Measurements from ENCODE around the gene DNAJC28.

DNAJC28 gene

DNA sequence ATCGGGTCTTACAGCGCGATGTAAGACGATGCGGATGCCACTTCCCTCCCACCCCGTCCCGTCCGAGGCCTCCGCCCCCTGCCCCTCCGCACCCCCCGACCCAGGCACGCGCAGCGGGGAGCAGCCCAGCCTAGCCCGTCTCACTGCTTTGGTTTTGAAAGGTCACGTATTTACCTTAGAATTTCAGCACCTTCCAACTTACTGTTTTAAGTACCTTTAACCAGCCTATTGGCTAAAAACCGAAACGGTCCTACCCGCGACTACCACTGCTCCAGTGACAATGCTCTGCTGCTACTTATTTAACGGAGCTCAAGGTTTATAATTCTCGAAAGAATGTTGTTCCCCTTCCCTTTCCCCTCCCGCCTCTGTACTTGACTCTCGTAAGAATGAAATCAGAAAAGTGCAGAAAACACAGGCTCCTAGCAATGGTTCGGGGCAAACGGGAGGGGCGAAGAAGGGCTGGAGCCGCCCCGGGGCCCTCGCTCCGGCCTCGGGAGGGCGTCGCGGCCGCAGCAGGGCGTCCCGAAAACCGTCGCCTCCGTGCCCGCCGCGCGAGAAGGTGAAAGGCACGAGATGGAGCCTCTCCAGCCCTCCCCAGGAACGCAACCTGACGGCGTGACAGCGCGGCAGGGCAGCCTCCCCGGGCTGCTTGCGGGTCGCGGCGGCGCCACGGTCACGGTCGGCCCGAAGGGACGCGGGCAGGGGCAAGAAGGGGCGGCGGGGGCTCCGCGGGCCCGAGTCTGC, 12.4 kb downstream of the DNAJC28 start (continued):
- peak; percentile 27; the same call in 1 of the 2 replicates for TF ChIP-seq KLF1 (tag by site-specific recombination; IDR thresholded peaks at IDR 0.05)
- no peak for TF ChIP-seq ZNF530 (tag by site-specific recombination; IDR thresholded peaks at IDR 0.05; ENCODE audit: low read depth)
- TF ChIP-seq ZNF335 (tag by site-specific recombination; conservative IDR thresholded peaks at IDR 0.05) = peak; percentile 92
- no peak for TF ChIP-seq ZNF433 (tag by site-specific recombination; IDR thresholded peaks at IDR 0.05; ENCODE audit: low read depth)
- TF ChIP-seq ZXDB (tag by site-specific recombination; IDR thresholded peaks at IDR 0.05) = peak; percentile 46; the same call in 1 of the 2 replicates
- TF ChIP-seq ZNF133 (tag by site-specific recombination; IDR thresholded peaks at IDR 0.05) = no peak
- no peak for TF ChIP-seq ZNF654 (tag by site-specific recombination; IDR thresholded peaks at IDR 0.05; ENCODE audit: low read depth)
- TF ChIP-seq ZNF837 (tag by site-specific recombination; IDR thresholded peaks at IDR 0.05) = no peak
- peak; percentile 31 for TF ChIP-seq ZEB2 (tag by site-specific recombination; IDR thresholded peaks at IDR 0.05)
- peak; percentile 86 for TF ChIP-seq ZNF423 (tag by site-specific recombination; IDR thresholded peaks at IDR 0.05)
- no peak for TF ChIP-seq ZNF175 (tag by site-specific recombination; IDR thresholded peaks at IDR 0.05)
- TF ChIP-seq ZNF350 (tag by site-specific recombination; IDR thresholded peaks at IDR 0.05) = no peak
- no peak for TF ChIP-seq FEZF1 (tag by site-specific recombination; IDR thresholded peaks at IDR 0.05)
- no peak for TF ChIP-seq ZNF404 (tag by site-specific recombination; IDR thresholded peaks at IDR 0.05)
- TF ChIP-seq, protein P1, sequence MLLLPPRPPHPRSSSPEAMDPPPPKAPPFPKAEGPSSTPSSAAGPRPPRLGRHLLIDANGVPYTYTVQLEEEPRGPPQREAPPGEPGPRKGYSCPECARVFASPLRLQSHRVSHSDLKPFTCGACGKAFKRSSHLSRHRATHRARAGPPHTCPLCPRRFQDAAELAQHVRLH (tag by site-specific recombination; IDR thresholded peaks at IDR 0.05) = no peak
- TF ChIP-seq, protein P2, sequence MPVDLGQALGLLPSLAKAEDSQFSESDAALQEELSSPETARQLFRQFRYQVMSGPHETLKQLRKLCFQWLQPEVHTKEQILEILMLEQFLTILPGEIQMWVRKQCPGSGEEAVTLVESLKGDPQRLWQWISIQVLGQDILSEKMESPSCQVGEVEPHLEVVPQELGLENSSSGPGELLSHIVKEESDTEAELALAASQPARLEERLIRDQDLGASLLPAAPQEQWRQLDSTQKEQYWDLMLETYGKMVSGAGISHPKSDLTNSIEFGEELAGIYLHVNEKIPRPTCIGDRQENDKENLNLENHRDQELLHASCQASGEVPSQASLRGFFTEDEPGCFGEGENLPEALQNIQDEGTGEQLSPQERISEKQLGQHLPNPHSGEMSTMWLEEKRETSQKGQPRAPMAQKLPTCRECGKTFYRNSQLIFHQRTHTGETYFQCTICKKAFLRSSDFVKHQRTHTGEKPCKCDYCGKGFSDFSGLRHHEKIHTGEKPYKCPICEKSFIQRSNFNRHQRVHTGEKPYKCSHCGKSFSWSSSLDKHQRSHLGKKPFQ (tag by site-specific recombination; IDR thresholded peaks at IDR 0.05) = no peak
- TF ChIP-seq ZNF274 (IDR thresholded peaks at IDR 0.05; ENCODE audit: low read length) = no peak
- TF ChIP-seq ZNF274 (tag by site-specific recombination; IDR thresholded peaks at IDR 0.05; ENCODE audit: borderline replicate concordance) = no peak
- TF ChIP-seq, protein P3, sequence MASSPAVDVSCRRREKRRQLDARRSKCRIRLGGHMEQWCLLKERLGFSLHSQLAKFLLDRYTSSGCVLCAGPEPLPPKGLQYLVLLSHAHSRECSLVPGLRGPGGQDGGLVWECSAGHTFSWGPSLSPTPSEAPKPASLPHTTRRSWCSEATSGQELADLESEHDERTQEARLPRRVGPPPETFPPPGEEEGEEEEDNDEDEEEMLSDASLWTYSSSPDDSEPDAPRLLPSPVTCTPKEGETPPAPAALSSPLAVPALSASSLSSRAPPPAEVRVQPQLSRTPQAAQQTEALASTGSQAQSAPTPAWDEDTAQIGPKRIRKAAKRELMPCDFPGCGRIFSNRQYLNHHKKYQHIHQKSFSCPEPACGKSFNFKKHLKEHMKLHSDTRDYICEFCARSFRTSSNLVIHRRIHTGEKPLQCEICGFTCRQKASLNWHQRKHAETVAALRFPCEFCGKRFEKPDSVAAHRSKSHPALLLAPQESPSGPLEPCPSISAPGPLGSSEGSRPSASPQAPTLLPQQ (tag by site-specific recombination; IDR thresholded peaks at IDR 0.05) = 0 out of 2 replicates have a peak, but pooled peaks have one; percentile 58
- TF ChIP-seq, protein P4, sequence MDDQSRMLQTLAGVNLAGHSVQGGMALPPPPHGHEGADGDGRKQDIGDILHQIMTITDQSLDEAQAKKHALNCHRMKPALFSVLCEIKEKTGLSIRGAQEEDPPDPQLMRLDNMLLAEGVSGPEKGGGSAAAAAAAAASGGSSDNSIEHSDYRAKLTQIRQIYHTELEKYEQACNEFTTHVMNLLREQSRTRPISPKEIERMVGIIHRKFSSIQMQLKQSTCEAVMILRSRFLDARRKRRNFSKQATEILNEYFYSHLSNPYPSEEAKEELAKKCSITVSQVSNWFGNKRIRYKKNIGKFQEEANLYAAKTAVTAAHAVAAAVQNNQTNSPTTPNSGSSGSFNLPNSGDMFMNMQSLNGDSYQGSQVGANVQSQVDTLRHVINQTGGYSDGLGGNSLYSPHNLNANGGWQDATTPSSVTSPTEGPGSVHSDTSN (CRISPR knock-in tag; IDR thresholded peaks at IDR 0.05) = peak; percentile 62; the same call in 1 of the 2 replicates
- TF ChIP-seq, protein P5, sequence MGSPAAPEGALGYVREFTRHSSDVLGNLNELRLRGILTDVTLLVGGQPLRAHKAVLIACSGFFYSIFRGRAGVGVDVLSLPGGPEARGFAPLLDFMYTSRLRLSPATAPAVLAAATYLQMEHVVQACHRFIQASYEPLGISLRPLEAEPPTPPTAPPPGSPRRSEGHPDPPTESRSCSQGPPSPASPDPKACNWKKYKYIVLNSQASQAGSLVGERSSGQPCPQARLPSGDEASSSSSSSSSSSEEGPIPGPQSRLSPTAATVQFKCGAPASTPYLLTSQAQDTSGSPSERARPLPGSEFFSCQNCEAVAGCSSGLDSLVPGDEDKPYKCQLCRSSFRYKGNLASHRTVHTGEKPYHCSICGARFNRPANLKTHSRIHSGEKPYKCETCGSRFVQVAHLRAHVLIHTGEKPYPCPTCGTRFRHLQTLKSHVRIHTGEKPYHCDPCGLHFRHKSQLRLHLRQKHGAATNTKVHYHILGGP (tag by site-specific recombination; IDR thresholded peaks at IDR 0.05) = no peak
- peak; percentile 75 for TF ChIP-seq PRDM1 (tag by site-specific recombination; IDR thresholded peaks at IDR 0.05)
- TF ChIP-seq MYNN (tag by site-specific recombination; IDR thresholded peaks at IDR 0.05; ENCODE audit: borderline replicate concordance) = no peak
- TF ChIP-seq ZNF830 (tag by site-specific recombination; IDR thresholded peaks at IDR 0.05; ENCODE audit: low read depth) = no peak
- peak; percentile 47; the same call in 1 of the 2 replicates for TF ChIP-seq ZNF596 (tag by site-specific recombination; IDR thresholded peaks at IDR 0.05)
- TF ChIP-seq, protein P6, sequence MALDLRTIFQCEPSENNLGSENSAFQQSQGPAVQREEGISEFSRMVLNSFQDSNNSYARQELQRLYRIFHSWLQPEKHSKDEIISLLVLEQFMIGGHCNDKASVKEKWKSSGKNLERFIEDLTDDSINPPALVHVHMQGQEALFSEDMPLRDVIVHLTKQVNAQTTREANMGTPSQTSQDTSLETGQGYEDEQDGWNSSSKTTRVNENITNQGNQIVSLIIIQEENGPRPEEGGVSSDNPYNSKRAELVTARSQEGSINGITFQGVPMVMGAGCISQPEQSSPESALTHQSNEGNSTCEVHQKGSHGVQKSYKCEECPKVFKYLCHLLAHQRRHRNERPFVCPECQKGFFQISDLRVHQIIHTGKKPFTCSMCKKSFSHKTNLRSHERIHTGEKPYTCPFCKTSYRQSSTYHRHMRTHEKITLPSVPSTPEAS (tag by site-specific recombination; IDR thresholded peaks at IDR 0.05) = no peak
- TF ChIP-seq, protein P7, sequence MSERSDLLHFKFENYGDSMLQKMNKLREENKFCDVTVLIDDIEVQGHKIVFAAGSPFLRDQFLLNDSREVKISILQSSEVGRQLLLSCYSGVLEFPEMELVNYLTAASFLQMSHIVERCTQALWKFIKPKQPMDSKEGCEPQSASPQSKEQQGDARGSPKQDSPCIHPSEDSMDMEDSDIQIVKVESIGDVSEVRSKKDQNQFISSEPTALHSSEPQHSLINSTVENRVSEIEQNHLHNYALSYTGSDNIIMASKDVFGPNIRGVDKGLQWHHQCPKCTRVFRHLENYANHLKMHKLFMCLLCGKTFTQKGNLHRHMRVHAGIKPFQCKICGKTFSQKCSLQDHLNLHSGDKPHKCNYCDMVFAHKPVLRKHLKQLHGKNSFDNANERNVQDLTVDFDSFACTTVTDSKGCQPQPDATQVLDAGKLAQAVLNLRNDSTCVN (tag by site-specific recombination; optimal IDR thresholded peaks at IDR 0.05) = peak; percentile 92
- TF ChIP-seq TRIM28 (IDR thresholded peaks at IDR 0.05; ENCODE audit: borderline replicate concordance, low read length) = no peak
- TF ChIP-seq ZNF768 (tag by site-specific recombination; IDR thresholded peaks at IDR 0.05) = no peak
- peak; percentile 48; the same call in 1 of the 2 replicates for TF ChIP-seq ZBTB48 (tag by site-specific recombination; IDR thresholded peaks at IDR 0.05)
- peak; percentile 32; the same call in 1 of the 2 replicates for TF ChIP-seq SP3 (tag by site-specific recombination; IDR thresholded peaks at IDR 0.05)
- TF ChIP-seq ZFP41 (tag by site-specific recombination; IDR thresholded peaks at IDR 0.05; ENCODE audit: borderline replicate concordance) = no peak
- 0 out of 2 replicates have a peak, but pooled peaks have one; percentile 37 for TF ChIP-seq ZIC2 (tag by site-specific recombination; IDR thresholded peaks at IDR 0.05)
